GM19468 (cell line): ENCODE data around the gene POR.

ENCODE experiments used
- ATAC-seq: cut with Tn5 transposase; IDR thresholded peaks from one replicate; pipeline ENCODE4 v1.9.1; 2021; ENCODE audit warnings: mild to moderate bottlenecking, moderate library complexity, moderate number of reproducible peaks; ENCODE audit not compliant: unreplicated experiment; ENCODE audit errors: extremely low read depth

POR gene

DNA sequence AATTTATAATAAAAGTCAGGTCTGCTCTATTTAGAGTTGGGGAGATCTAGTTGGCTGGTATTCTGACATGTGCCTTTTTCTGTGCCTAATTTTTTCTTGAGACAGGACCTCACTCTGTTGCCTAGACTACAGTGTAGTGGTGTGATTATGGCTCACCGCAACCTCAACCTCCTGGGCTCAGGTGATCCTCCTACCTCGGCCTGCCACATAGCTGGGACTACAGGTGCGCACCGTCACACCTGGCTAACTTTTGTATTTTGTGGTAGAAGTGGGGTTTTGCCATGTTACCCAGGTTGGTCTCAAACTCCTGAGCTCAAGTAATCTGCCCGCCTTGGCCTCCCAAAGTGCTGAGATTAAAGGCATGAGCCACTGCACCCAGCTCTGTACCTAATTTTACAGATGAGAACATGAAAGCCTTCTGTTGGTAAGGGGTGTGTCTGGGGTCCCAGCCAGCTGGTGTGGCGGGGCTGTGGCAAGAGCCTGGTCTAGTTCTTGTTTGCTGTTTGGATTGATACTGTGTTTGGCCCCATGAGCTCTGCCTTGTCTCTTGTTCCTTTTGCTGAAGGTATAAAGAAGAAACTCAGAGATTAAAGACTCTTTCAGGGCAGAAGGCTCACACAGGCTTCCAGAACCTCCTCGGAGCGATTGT is 31.4 kb downstream of the POR start:
- ATAC-seq, result no peak

GRCh38 chr7:75948179-75948578 is 33.2 kb downstream of the POR start:
- ATAC-seq, result no peak

- ATAC-seq, result no peak
These were observed 35.2 kb downstream of the POR start for GRCh38 chr7:75950111-75950681.

- no peak for ATAC-seq
These were observed 36.6 kb downstream of the POR start for GRCh38 chr7:75951506-75951905.

DNA sequence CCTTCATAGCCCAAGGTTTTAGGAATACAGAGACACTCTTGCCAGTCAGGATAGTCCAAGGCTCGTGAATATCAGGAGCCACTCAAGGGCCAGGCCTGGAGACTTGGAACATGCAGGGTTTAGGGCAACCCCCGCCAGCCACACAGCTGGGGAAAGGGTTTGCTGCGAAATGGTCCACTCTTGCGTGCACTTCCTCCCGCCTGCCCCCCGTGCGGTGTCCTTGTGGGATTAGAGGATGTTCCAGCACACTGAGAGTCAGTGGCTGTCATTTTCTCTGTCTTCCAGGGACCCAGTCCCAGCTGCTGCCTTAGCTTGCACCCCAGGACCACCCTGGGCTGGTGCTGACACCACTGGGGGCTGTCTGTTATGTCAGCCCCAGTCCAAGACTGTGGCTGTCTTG is 38.5 kb downstream of the POR start:
- ATAC-seq, result no peak

DNA sequence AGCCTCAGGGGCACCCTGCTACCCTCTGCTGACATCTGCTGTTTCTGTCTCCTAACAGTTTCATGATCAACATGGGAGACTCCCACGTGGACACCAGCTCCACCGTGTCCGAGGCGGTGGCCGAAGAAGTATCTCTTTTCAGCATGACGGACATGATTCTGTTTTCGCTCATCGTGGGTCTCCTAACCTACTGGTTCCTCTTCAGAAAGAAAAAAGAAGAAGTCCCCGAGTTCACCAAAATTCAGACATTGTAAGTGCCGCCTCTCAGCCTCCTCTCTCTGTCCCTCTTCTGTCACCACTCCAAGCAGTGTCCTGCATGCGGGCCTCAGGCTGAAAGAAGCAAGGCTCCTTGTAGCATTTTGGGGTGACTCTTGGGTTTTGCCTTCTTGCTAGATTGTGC is 39.0 kb downstream of the POR start:
- no peak for ATAC-seq

GRCh38 chr7:75955331-75955955 is 40.5 kb downstream of the POR start:
- ATAC-seq, result no peak

- ATAC-seq, result no peak
These were observed 42.2 kb downstream of the POR start for GRCh38 chr7:75957021-75957736.

GRCh38 chr7:75958802-75959543 is 44.0 kb downstream of the POR start:
- ATAC-seq, result no peak

- no peak for ATAC-seq
These were observed 45.4 kb downstream of the POR start for GRCh38 chr7:75960372-75960771.

DNA sequence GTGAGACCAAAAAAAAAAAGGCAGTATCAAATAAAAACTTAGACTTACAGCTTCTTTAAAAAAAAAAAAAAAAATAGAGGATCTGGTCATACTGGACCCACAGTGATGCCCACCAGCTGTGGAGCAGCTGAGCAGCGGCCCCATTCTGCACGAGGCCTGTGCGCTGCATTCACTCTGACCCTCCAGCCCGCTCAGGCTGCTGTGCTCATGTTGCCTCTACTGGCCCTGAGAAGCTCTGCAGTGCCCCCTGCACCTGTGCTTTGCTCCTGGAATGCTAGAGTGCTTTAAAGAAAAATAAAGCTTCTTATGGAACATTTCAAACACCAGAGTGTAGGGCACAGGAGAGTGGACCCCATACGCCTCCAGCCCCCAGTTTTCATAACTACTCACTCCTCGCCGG is 46.3 kb downstream of the POR start:
- ATAC-seq, result no peak

- no peak for ATAC-seq
These were observed 47.8 kb downstream of the POR start for GRCh38 chr7:75962607-75963380.

- ATAC-seq, result no peak
These were observed 48.5 kb downstream of the POR start for GRCh38 chr7:75963381-75963995.

- ATAC-seq, result no peak
These were observed 50.7 kb downstream of the POR start for GRCh38 chr7:75965617-75966016.

DNA sequence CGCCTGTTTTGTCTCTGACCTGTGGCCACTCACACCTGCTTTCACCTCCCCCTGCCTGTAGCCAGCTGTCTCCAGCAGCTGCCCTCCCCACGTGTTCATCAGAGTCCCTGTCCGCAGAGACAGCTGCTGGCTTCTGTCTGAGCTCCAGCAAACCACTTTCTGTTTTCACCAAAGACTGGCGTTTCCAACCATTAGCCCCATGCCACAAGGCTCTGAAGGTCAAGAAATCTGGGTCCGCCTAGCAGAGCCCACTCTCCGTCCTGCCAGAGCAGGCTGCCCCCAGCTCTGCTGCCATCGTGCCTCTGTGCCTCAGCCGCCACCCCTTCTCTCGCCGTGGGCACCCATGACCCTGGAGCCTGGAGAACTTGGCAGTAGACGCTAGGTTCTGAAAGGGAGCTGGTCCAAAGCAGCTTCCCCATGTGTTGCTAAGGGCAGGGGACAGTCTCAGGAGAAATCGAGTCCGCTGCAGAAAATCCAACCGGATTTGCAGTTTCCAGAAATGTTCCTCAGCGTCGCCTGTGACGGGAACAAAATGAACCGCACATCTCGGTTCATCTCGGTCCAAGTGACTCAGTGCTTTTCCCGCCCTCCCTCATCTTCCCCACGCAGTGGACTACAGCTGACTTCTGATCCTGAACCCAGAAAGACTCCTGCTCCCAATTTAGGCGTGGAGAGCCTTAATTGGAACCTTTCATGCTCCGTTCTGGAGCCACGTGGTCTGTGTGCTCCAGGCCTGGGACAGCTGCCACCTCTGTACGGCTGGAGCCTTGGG is 51.4 kb downstream of the POR start:
- ATAC-seq, result no peak

GRCh38 chr7:75967055-75967454 is 52.1 kb downstream of the POR start:
- no peak for ATAC-seq

DNA sequence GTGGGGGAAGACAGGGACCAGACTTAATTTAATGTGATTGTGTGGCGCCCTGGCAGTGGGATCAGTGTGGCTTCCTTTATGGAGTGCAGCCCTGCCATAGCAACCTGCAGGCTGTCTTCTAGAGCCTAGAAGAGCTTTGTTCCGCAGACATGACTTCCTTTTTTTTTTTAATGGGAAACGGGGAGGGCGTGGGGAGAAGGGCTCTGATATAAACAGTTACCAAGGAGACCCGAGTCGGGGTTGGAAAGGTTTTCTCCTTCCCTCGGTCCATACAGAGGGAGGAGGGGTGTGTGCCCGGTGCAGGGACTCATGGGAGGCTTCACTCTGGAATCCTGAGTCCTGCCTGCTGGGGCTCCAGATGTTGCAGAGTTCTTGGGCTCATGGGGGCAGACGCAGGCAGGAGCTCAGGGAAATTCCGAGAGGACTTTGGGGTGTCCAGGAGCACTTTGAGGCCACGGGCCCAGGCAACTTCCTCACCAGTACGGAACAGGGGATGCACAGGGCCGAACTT is 52.6 kb downstream of the POR start:
- no peak for ATAC-seq

GRCh38 chr7:75968012-75968411 is 53.1 kb downstream of the POR start:
- no peak for ATAC-seq
